Stimulated activated CD4-positive, alpha-beta T cell treated with anti-CD3 and anti-CD28 coated beads, Interleukin-1b, Interleukin-23, amount 100 ng/mL, for 1 hour (primary cell): ENCODE results near the gene SLC39A2.

Experiments
- DNase-seq, 2 donors: peaks; one replicate each; pipeline ENCODE4 v3.0.0-alpha.2; 2020; ENCODE audit warnings: low read depth in 2 of 2

SLC39A2 gene

GRCh38 chr14:21043974-21044618 lies 45.0 kb downstream of the SLC39A2 start:
- no peak for DNase-seq

DNA sequence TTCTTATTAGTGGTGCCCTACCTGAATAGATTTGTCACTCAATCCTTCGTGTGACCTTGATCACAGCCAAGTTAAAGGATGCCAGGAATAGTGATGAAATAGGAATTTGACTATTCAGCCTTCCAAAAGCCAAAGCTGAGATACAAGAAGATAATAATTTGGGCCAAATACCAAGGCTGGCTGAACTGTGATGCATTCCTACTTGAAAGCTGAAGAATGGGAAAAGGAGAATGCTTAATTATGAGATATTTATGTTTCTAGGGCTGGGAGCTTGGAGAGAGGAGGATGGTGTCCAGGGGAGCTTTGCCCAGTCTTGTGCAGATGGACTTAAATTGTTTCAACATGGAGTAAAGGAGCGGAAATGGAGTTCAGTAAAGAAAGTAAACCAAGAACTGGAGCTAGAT lies 48.3 kb downstream of the SLC39A2 start:
- DNase-seq: no peak

GRCh38 chr14:21048638-21049037 lies 49.5 kb downstream of the SLC39A2 start:
- no peak for DNase-seq

- DNase-seq: no peak
Measured at GRCh38 chr14:21049271-21049673, 50.2 kb downstream of the SLC39A2 start.

GRCh38 chr14:21050597-21050996 lies 51.5 kb downstream of the SLC39A2 start:
- no peak for DNase-seq
